ENCODE measurements around the gene UBFD1. TPM values are rescaled to one million over a fixed set of nuclear protein-coding genes. Genes with fewer than 3 reads are reported as not detected.

Gene UBFD1
- total RNA-seq, 6 donors from 2014 or later: 30.2 to 145 (median 62.8) TPM

DNA sequence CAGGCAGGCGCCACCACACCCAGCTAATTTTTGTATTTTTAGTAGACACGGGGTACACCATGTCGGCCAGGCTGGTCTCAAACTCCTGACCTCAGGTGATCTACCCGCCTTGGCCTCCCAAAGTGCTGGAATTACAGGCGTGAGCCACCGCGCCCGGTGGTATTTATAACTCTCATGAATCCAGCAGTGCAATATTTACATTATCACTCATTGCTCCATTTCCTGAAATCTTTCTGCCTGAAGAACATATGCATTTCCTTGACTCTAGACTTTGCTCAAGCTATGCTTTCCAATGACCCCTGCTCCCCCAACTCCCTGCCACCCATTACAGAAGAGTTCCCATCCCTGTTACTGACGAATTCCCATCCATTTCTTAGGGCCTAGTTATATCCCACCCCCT lies 58.3 kb downstream of the UBFD1 start:
- Histone ChIP-seq H3K27ac (no peak overlapping the region), H3K36me3 (peaks cover 0 to 72% (median 36%) of the 10 kb centered on the region in 4 donors), H3K4me1 (no peaks in the 10 kb centered on the region), H3K27me3 (no peaks in the 10 kb centered on the region), H3K9me3 (no peaks in the 10 kb centered on the region), H3K4me3 (no peak overlapping the region)
- TF ChIP-seq POLR2A (IDR thresholded peaks at IDR 0.05) (no peak), POLR2AphosphoS5 (IDR thresholded peaks at IDR 0.05) (no peak), EP300 (IDR thresholded peaks at IDR 0.05) (no peak)
- TF ChIP-seq, protein P1, sequence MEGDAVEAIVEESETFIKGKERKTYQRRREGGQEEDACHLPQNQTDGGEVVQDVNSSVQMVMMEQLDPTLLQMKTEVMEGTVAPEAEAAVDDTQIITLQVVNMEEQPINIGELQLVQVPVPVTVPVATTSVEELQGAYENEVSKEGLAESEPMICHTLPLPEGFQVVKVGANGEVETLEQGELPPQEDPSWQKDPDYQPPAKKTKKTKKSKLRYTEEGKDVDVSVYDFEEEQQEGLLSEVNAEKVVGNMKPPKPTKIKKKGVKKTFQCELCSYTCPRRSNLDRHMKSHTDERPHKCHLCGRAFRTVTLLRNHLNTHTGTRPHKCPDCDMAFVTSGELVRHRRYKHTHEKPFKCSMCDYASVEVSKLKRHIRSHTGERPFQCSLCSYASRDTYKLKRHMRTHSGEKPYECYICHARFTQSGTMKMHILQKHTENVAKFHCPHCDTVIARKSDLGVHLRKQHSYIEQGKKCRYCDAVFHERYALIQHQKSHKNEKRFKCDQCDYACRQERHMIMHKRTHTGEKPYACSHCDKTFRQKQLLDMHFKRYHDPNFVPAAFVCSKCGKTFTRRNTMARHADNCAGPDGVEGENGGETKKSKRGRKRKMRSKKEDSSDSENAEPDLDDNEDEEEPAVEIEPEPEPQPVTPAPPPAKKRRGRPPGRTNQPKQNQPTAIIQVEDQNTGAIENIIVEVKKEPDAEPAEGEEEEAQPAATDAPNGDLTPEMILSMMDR (IDR thresholded peaks at IDR 0.05): no peak
- WGBS, 2 donors: 90 to 95% methylated on average over 9 of the region's 9 CpGs
- DNase-seq (no peak), ATAC-seq (ENCODE audit: low FRiP score in 2 of 2) (no peak)

Other genes with a start within 250 kb of the UBFD1 start
- 10 to 100 TPM; 16.9 to 61.8 (median 24.8) TPM for gene COG7, start 104.5 kb upstream of the UBFD1 start, total RNA-seq
- 100 to 1,000 TPM in 5 of 6 donors, 10 to 100 TPM in 1; 84.4 to 197 (median 164) TPM for gene GGA2, start 47.2 kb upstream of the UBFD1 start, total RNA-seq
- 10 to 100 TPM; 11.5 to 38.8 (median 15.9) TPM for gene EARS2, start 377 bp upstream of the UBFD1 start, total RNA-seq
- gene NDUFAB1, start 38.6 kb downstream of the UBFD1 start, total RNA-seq: 10 to 100 TPM; 21.0 to 69.2 (median 44.3) TPM
- 10 to 100 TPM in 5 of 6 donors, 1 to 10 TPM in 1; 6.4 to 32.5 (median 11.6) TPM for gene PALB2, start 83.6 kb downstream of the UBFD1 start, total RNA-seq
- gene DCTN5, start 83.7 kb downstream of the UBFD1 start, total RNA-seq: 10 to 100 TPM; 19.8 to 48.6 (median 35.4) TPM
- gene PLK1, start 121.2 kb downstream of the UBFD1 start, total RNA-seq: 10 to 100 TPM in 2 of 6 donors, 1 to 10 TPM in 4; 2.5 to 14.0 (median 4.8) TPM
- gene ERN2, start 155.5 kb downstream of the UBFD1 start, total RNA-seq: 1 to 10 TPM in 4 of 6 donors, under 1 TPM in 2; 0.46 to 9.6 (median 1.3) TPM
- gene CHP2, start 197.3 kb downstream of the UBFD1 start, total RNA-seq: 1 to 10 TPM in 1 of 6 donors, under 1 TPM in 1, not detected in 4; 0.20 to 5.2 TPM

All from upper lobe of left lung (tissue), 6 donors.